ENCODE measurements around the gene PPARA. TPM values are rescaled to one million over a fixed set of nuclear protein-coding genes. Genes with fewer than 3 reads are reported as not detected.

PPARA gene
- total and polyA plus RNA-seq, 9 of the 15 experiments (the other 6 are each of a cell fraction or from before 2014, with no cell fraction given) = 0.64 to 5.3 (median 3.5) TPM

- H3K9ac ChIP-seq (ENCODE audit: insufficient read depth in 1 of 2, low read depth in 2 of 2, low read length in 2 of 2) = peak overlapping the region in 1 of 2 experiments; percentile 26; a peak in 1 of 4 replicates
- H4K20me1 ChIP-seq (replicated peaks; ENCODE audit: control insufficient read depth, insufficient read depth, low read length) = no peaks in the 10 kb centered on the region
- in situ Hi-C loops (cut with MboI) = no loop called here
- H3K9me1 ChIP-seq (ENCODE audit: control insufficient read depth, insufficient read depth, low read length) = no peaks in the 10 kb centered on the region
- DNase-seq (ENCODE audit: extremely low read depth in 1 of 4, low spot score in 3 of 4) = no peak
- 34% methylated on average over 8 of the region's 14 CpGs for WGBS (ENCODE audit: insufficient coverage, low coverage, missing lambda C conversion rate)
- H3K4me2 ChIP-seq (ENCODE audit: insufficient read depth, low read length) = no peak overlapping the region
- peaks cover 0 to 30% of the 10 kb centered on the region in 2 experiments; a peak in 2 of 5 replicates for H3K4me1 ChIP-seq (replicated peaks in 1 of 2; ENCODE audit: control insufficient read depth in 2 of 2, insufficient read depth in 2 of 2, low read length in 2 of 2)
- no peaks in the 10 kb centered on the region for H3K27me3 ChIP-seq (ENCODE audit: control insufficient read depth in 2 of 2, insufficient read depth in 2 of 2, low read length in 2 of 2)
- no peaks in the 10 kb centered on the region for H3K79me2 ChIP-seq (ENCODE audit: control insufficient read depth, insufficient read depth, low read length)
- H2AFZ ChIP-seq (ENCODE audit: low read depth, low read length) = no peak overlapping the region
- intact Hi-C loops (cut with micrococcal nuclease) = loop anchor here (5.0 kb wide), 1 partner anchor 175 kb away; no protein-coding TSS in a partner anchor
- FAIRE-seq = no peak
- ATAC-seq = no peak
- no peaks in the 10 kb centered on the region for H3K36me3 ChIP-seq (ENCODE audit: control insufficient read depth, insufficient read depth, low read length)
- ChIA-PET CTCF (ENCODE audit: low intra/inter-chr PET ratio) (no interaction called here), POLR2A (no interaction called here)
- BruUV-seq (replicated peaks) = no TSS peak
- TF ChIP-seq EWSR1 (IDR thresholded peaks at IDR 0.05; ENCODE audit: borderline replicate concordance, low read depth, partially characterized antibody) (no peak), ZNF175 (CRISPR knock-in tag; IDR thresholded peaks at IDR 0.05; ENCODE audit: low read depth) (no peak), FOXO4 (CRISPR knock-in tag; IDR thresholded peaks at IDR 0.05) (no peak), JUN (IDR thresholded peaks at IDR 0.05; ENCODE audit: borderline replicate concordance, low read depth, low read length) (no peak), JUN (CRISPR knock-in tag; IDR thresholded peaks at IDR 0.05; ENCODE audit: borderline replicate concordance) (no peak), RNF2 (IDR thresholded peaks at IDR 0.05) (no peak), CCAR2 (IDR thresholded peaks at IDR 0.05; ENCODE audit: low read depth, low read length) (no peak), ATF1 (CRISPR knock-in tag; IDR thresholded peaks at IDR 0.05) (no peak), ATF1 (tag; IDR thresholded peaks at IDR 0.05) (no peak), SRSF9 (IDR thresholded peaks at IDR 0.05; ENCODE audit: borderline replicate concordance, low read depth, low read length) (no peak), RAD21 (CRISPR knock-in tag; conservative IDR thresholded peaks at IDR 0.05 in 1 of 2, IDR thresholded peaks at IDR 0.05 in 1 of 2) (no peak), EP300 (IDR thresholded peaks at IDR 0.05; ENCODE audit: low read length) (no peak)
- TF ChIP-seq, protein P1, sequence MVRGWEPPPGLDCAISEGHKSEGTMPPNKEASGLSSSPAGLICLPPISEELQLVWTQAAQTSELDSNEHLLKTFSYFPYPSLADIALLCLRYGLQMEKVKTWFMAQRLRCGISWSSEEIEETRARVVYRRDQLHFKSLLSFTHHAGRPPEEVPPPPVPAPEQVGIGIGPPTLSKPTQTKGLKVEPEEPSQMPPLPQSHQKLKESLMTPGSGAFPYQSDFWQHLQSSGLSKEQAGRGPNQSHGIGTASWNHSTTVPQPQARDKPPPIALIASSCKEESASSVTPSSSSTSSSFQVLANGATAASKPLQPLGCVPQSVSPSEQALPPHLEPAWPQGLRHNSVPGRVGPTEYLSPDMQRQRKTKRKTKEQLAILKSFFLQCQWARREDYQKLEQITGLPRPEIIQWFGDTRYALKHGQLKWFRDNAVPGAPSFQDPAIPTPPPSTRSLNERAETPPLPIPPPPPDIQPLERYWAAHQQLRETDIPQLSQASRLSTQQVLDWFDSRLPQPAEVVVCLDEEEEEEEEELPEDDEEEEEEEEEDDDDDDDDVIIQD (CRISPR knock-in tag; IDR thresholded peaks at IDR 0.05) = no peak
- TF ChIP-seq, protein P2, sequence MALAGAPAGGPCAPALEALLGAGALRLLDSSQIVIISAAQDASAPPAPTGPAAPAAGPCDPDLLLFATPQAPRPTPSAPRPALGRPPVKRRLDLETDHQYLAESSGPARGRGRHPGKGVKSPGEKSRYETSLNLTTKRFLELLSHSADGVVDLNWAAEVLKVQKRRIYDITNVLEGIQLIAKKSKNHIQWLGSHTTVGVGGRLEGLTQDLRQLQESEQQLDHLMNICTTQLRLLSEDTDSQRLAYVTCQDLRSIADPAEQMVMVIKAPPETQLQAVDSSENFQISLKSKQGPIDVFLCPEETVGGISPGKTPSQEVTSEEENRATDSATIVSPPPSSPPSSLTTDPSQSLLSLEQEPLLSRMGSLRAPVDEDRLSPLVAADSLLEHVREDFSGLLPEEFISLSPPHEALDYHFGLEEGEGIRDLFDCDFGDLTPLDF (CRISPR knock-in tag; IDR thresholded peaks at IDR 0.05) = no peak
- H3K27ac ChIP-seq (ENCODE audit: extremely low read depth, low read depth, low read length) = no peak overlapping the region
- no peak overlapping the region for H3K4me3 ChIP-seq
- no peaks in the 10 kb centered on the region for H3K9me3 ChIP-seq (replicated peaks; ENCODE audit: control insufficient read depth, insufficient read depth, low read depth, low read length)
These were observed 13.0 kb upstream of the PPARA start for GRCh38 chr22:46137218-46137766.

Measured in K562 (cell line).